LNCAP (cell line): ENCODE data around the gene TOMM6.

Source experiments
- TF ChIP-seq, protein P1 (sequence below): fragments of 450-650 bp; IDR thresholded peaks from 2 replicates; pipeline ENCODE4 v1.5.1; 2017; ENCODE audit warnings: mild to moderate bottlenecking

TOMM6 gene

DNA sequence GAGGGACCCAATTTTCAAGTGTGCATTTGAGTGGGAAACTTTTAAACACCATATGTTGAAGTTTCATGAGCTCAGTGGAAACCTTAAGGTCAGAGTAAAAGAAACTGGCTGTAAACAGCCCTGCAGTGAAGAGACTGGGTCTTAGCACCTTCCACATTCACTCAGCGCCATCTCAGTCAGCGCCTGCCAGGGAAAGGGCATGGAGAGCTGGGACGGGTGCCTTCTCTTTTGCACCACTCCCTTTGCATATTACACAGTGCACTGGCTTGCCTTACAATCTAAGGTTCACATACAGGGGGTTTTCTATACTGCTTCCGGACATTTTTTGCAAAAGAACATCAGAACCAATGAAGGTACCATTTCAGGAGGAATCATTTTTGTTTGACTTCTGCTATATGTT lies 4.5 kb downstream of the TOMM6 start:
- TF ChIP-seq, protein P1, sequence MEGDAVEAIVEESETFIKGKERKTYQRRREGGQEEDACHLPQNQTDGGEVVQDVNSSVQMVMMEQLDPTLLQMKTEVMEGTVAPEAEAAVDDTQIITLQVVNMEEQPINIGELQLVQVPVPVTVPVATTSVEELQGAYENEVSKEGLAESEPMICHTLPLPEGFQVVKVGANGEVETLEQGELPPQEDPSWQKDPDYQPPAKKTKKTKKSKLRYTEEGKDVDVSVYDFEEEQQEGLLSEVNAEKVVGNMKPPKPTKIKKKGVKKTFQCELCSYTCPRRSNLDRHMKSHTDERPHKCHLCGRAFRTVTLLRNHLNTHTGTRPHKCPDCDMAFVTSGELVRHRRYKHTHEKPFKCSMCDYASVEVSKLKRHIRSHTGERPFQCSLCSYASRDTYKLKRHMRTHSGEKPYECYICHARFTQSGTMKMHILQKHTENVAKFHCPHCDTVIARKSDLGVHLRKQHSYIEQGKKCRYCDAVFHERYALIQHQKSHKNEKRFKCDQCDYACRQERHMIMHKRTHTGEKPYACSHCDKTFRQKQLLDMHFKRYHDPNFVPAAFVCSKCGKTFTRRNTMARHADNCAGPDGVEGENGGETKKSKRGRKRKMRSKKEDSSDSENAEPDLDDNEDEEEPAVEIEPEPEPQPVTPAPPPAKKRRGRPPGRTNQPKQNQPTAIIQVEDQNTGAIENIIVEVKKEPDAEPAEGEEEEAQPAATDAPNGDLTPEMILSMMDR = no peak

DNA sequence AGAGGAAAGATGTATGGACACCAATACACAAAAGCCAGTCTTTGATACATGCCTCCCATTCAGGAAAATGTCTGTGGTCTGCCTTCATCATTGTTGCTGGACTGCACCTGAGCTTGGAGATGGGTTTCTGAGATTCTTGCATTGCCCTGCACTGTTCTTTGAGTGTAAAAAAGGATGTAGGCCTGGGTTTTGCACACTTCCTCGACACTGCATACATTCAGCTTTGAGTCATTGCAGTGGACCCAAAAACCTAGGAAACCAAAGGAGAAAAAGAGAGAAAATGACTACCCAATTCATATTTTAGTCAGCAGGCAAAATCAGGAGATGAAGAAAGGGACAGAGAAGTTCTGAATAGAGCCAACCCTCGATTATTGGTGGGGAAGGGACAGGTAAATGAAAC lies 9.0 kb downstream of the TOMM6 start:
- TF ChIP-seq, protein P1 = no peak

DNA sequence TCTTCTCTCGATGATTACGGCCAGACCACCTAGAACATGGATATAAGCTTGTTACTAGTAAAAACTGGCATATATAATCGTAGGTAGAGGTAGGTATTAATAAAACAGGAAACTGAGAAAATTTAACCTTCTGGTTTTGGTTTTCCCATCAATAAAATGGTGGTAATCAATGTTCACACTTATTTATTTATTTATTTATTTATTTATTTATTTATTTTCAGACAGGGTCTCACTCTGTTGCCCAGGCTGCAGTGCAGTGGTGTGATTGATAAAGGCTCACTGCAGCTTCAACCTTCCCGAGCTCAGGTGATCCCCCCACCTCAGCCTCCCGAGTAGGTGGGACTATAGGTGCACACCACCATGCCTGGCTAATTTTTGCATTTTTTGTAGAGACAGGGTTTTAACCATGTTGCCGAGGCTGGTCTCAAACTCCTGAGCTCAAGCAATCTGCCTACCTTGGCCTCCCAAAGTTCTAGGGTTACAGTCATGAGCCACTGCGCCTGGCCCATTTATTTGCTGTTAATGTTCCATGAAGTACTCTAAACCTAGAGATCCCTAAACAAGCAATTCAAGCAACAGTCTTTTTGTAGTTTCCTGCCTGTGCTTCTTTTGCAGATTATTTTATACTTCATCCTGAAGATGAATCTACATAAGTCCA lies 11.5 kb downstream of the TOMM6 start:
- TF ChIP-seq, protein P1 = no peak

DNA sequence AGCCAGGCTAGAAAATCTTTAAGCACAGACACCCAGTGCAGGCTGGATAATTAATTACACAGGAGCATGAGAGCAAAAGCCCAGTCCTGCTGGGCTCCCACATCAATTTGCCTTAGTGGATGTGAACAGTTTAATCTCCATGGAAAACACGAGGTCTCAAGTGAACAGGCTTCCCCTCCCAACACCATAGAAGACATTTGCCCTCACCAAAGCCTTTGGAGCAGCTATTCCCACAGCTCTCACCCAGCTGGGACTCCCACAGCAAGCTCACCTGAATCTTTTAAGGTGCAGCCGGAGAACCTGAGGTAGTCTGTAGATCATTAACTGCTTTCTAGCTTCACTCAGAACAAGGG lies 12.0 kb downstream of the TOMM6 start:
- TF ChIP-seq, protein P1 = no peak

DNA sequence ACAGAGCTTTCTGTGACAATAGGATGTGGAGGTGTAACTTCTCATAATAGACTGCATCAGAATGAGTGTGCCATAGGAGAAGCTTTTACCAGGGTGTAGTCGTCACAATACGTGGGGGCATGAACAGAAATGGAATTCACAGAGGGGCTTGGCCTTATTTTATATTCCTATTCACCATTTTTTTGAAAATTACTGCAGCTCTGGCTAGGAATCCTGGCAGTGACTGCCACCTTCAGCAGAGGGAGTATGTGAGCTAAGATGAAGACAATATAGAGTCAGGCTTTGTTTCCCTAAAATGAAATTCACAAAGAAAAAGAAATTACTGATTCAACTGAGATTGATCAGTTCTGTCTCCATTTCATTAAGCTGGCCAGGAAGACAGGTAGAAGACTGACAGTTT lies 13.9 kb downstream of the TOMM6 start:
- TF ChIP-seq, protein P1 = peak; percentile 61

DNA sequence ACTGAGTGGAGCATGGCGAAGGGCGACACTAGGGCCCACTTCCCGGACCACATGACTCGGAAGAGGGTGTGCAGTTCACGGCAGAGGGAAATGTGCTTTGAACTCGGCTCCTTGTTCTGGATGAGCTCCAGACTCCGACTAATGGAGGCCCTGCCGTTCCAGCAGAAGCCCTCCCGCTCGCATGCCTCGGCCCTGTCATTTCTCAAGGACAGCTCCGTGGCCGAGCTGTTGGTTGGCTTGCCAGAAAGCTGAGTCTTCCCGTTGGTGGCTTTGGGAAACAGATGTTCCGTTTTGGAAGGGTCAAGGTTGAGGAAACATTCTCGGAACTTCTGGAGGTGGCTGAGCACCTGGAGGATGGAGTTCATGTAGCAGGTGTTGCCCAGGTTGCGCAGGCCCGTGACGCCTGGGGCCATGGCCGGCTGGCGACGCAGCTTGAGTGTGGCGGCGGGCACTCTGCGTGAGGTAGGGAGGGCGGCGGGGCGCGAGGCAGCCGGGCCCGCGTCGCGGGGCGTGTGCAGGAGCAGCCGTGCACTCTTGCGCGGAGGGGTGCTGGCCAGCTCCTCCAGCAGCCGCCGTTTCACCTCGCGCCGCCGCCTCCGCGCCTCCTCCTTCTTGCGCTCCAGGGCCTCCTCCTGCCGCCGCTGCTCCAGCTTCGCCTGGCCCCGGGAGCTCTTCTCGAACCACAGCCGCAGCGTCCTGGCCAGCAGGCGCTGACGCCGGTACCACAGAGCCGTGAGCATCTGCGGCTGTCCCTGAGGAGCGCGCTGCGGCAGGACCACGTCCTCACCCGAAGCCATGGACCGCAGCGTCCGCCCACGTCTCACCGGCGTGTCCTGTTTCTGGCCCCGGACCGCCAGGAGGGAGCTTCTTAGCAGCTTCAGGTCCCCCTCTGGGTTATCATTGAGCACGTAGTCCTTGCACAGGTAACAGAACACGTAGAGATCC lies 18.6 kb downstream of the TOMM6 start:
- TF ChIP-seq, protein P1 = no peak

DNA sequence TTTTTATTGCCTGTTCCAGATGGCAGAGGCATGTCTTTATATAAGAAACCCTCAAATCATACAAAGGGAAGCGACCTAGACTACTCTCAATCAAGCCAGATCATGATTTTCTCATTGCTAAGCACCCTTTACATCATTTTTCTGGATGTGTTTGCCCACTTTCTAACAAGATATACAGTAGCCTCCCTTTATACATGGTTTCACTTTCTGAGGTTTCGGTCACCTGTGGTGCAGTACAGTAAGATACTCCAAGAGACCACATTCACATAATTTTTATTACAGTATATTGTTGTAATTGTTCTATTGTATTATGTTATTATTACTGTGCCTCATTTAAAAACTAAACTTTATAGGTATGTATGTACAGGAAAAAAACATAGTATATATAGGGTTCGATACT lies 23.6 kb downstream of the TOMM6 start:
- TF ChIP-seq, protein P1 = no peak
